OCI-LY7 (cell line): ENCODE data around the gene MAP3K21. TPM values are rescaled to one million over a fixed set of nuclear protein-coding genes. Genes with fewer than 3 reads are reported as not detected.

Source experiments
- BruUV-seq: library from RNA; stranded (reverse); fragments of 400-500 nt; replicated peaks from 2 replicates; lab custom pipeline; 2021; lab: Mats Ljungman, UMichigan
- CTCF ChIA-PET: fragments of 300-600 bp; sonication (Branson Sonifier 250); formaldehyde crosslinking; loops from one replicate; lab custom pipeline; 2022; ENCODE audit warnings: antibody characterized with exemption; ENCODE audit not compliant: unreplicated experiment; lab: Charles Lee
- POLR2A ChIA-PET: fragments of 300-600 bp; sonication (Branson Sonifier 250); formaldehyde crosslinking; loops from one replicate; lab custom pipeline; 2022; ENCODE audit warnings: antibody characterized with exemption; lab: Charles Lee
- DNase-seq: peaks from one replicate; pipeline ENCODE4 v3.0.0-alpha.2; 2015; ENCODE audit warnings: low spot score
- H2AFZ ChIP-seq: fragments of 200-600 bp; sonication (generic), shearing (Covaris generic); 2 replicates; pipeline ENCODE4 v1.6.1; 2014; ENCODE audit warnings: mild to moderate bottlenecking, antibody characterized with exemption, low read length, moderate library complexity
- H3K27ac ChIP-seq: fragments of 200-600 bp; sonication (generic); 2 replicates; pipeline ENCODE4 v1.5.1; 2014; ENCODE audit warnings: mixed run types, low read depth, mild to moderate bottlenecking, moderate library complexity, low read length, inconsistent platforms; ENCODE audit not compliant: poor library complexity, severe bottlenecking
- H3K36me3 ChIP-seq: fragments of 200-600 bp; sonication (generic); 2 replicates; pipeline ENCODE4 v1.6.1; 2014; ENCODE audit warnings: mild to moderate bottlenecking, antibody characterized with exemption, low read length, moderate library complexity, mixed read lengths; ENCODE audit not compliant: insufficient read depth
- H3K4me1 ChIP-seq: fragments of 200-600 bp; sonication (generic); 2 replicates; pipeline ENCODE4 v1.5.1; 2014; ENCODE audit warnings: mild to moderate bottlenecking, low read length; ENCODE audit not compliant: insufficient read depth, poor library complexity, severe bottlenecking
- H3K4me2 ChIP-seq: fragments of 200-600 bp; sonication (generic); 2 replicates; pipeline ENCODE4 v1.6.1; 2014; ENCODE audit warnings: mild to moderate bottlenecking, low read length
- H3K4me3 ChIP-seq: fragments of 200-600 bp; sonication (generic); 2 replicates; pipeline ENCODE4 v1.5.1; 2014; ENCODE audit warnings: mild to moderate bottlenecking, low read depth, low read length; ENCODE audit not compliant: poor library complexity, severe bottlenecking
- H3K79me2 ChIP-seq: fragments of 200-600 bp; sonication (generic); 2 replicates; pipeline ENCODE4 v1.6.1; 2016; ENCODE audit warnings: low read depth, mild to moderate bottlenecking, low read length, moderate library complexity, mixed read lengths; ENCODE audit not compliant: insufficient read depth
- H3K9me2 ChIP-seq: fragments of 200-600 bp; sonication (generic); 2 replicates; pipeline ENCODE4 v1.6.1; 2016; ENCODE audit warnings: mild to moderate bottlenecking, low read length, mixed read lengths; ENCODE audit not compliant: insufficient read depth
- H3K9me3 ChIP-seq: fragments of 200-600 bp; sonication (generic); 2 replicates; pipeline ENCODE4 v1.6.1; 2014; ENCODE audit warnings: mild to moderate bottlenecking, mixed run types, low read length, mixed read lengths
- H4K20me1 ChIP-seq: fragments of 200-600 bp; sonication (generic); 2 replicates; pipeline ENCODE4 v1.6.1; 2014; ENCODE audit warnings: mild to moderate bottlenecking, antibody characterized with exemption, low read length, moderate library complexity, mixed read lengths; ENCODE audit not compliant: insufficient read depth
- CTCF ChIP-seq: fragments of 200-600 bp; sonication (generic); conservative IDR thresholded peaks from 2 replicates; pipeline ENCODE4 v1.5.1; 2014; ENCODE audit warnings: mild to moderate bottlenecking, antibody characterized with exemption, low read length, moderate library complexity, mixed read lengths
- EZH2phosphoT487 ChIP-seq: fragments of 200-600 bp; sonication (generic); IDR thresholded peaks from 2 replicates; pipeline ENCODE4 v1.6.1; 2018; ENCODE audit warnings: low read depth, borderline replicate concordance, mild to moderate bottlenecking, mixed run types, antibody characterized with exemption, low read length, moderate library complexity, mixed read lengths
- intact Hi-C: fragments of 100-400 bp; cut with micrococcal nuclease; formaldehyde crosslinking; loops from one replicate; pipeline ENCODE4 v1.10.0; 2022; ENCODE audit not compliant: unreplicated experiment
- total RNA-seq, 2 experiments: library from RNA; depleted of rRNA in 1 of 2; stranded (reverse); fragments of >200 nt in 1 of 2; shearing (Covaris generic) in 1 of 2; gene quantifications; 2 replicates each; pipeline ENCODE4 v1.2.3, GENCODE V29; 2014 to 2022

Gene MAP3K21
- total RNA-seq, 2 experiments from 2014 or later: 1.3 to 1.8 TPM

GRCh38 chr1:233412812-233413211, 85.3 kb downstream of the MAP3K21 start:
- no peaks in the 10 kb centered on the region for H3K9me3 ChIP-seq
- H3K4me2 ChIP-seq: no peak overlapping the region
- DNase-seq: no peak
- ChIA-PET CTCF (no interaction called here), POLR2A (no interaction called here)
- no peaks in the 10 kb centered on the region for H3K79me2 ChIP-seq
- H3K9me2 ChIP-seq: no peaks in the 10 kb centered on the region
- no peaks in the 10 kb centered on the region for H3K36me3 ChIP-seq
- BruUV-seq: no TSS peak
- intact Hi-C loops: no loop called here
- H2AFZ ChIP-seq: no peak overlapping the region
- no peaks in the 10 kb centered on the region for H4K20me1 ChIP-seq
- H3K4me3 ChIP-seq: no peak overlapping the region
- no peaks in the 10 kb centered on the region for H3K4me1 ChIP-seq
- no peak for TF ChIP-seq CTCF
- TF ChIP-seq EZH2phosphoT487: no peak
- no peak overlapping the region for H3K27ac ChIP-seq

GRCh38 chr1:233421293-233421692, 93.8 kb downstream of the MAP3K21 start:
- H2AFZ ChIP-seq: no peak overlapping the region
- no peak overlapping the region for H3K4me2 ChIP-seq
- no peak overlapping the region for H3K4me3 ChIP-seq
- DNase-seq: no peak
- intact Hi-C loops: no loop called here
- H3K9me2 ChIP-seq: no peaks in the 10 kb centered on the region
- H4K20me1 ChIP-seq: no peaks in the 10 kb centered on the region
- CTCF ChIA-PET: no interaction called here
- H3K4me1 ChIP-seq: no peaks in the 10 kb centered on the region
- TF ChIP-seq CTCF (no peak), EZH2phosphoT487 (no peak)
- no peaks in the 10 kb centered on the region for H3K36me3 ChIP-seq
- no TSS peak for BruUV-seq
- H3K79me2 ChIP-seq: no peaks in the 10 kb centered on the region
- H3K9me3 ChIP-seq: no peaks in the 10 kb centered on the region
- no peak overlapping the region for H3K27ac ChIP-seq
- POLR2A ChIA-PET: interaction anchor here (0.8 to 0.9 kb wide), 2 partner anchors 10 to 67 kb away, joined by 4 read pairs; no protein-coding TSS in a partner anchor

- no peaks in the 10 kb centered on the region for H4K20me1 ChIP-seq
- no peak overlapping the region for H3K27ac ChIP-seq
- intact Hi-C loops: no loop called here
- H3K4me2 ChIP-seq: no peak overlapping the region
- H2AFZ ChIP-seq: no peak overlapping the region
- CTCF ChIA-PET: no interaction called here
- BruUV-seq: no TSS peak
- POLR2A ChIA-PET: no interaction called here
- no peak for DNase-seq
- no peaks in the 10 kb centered on the region for H3K9me2 ChIP-seq
- no peaks in the 10 kb centered on the region for H3K9me3 ChIP-seq
- TF ChIP-seq EZH2phosphoT487: no peak
- no peak; the same call in 1 of the 2 replicates for TF ChIP-seq CTCF
- H3K4me3 ChIP-seq: no peak overlapping the region
- H3K79me2 ChIP-seq: no peaks in the 10 kb centered on the region
- H3K4me1 ChIP-seq: no peaks in the 10 kb centered on the region
- no peaks in the 10 kb centered on the region for H3K36me3 ChIP-seq
Observed at GRCh38 chr1:233424779-233425178, 97.3 kb downstream of the MAP3K21 start.
